ENCODE measurements around the gene RNF138. TPM values are rescaled to one million over a fixed set of nuclear protein-coding genes. Genes with fewer than 3 reads are reported as not detected.

The RNF138 gene
- total and polyA plus RNA-seq, 2 experiments from 2014 or later: 58.0 to 89.6 TPM

DNA sequence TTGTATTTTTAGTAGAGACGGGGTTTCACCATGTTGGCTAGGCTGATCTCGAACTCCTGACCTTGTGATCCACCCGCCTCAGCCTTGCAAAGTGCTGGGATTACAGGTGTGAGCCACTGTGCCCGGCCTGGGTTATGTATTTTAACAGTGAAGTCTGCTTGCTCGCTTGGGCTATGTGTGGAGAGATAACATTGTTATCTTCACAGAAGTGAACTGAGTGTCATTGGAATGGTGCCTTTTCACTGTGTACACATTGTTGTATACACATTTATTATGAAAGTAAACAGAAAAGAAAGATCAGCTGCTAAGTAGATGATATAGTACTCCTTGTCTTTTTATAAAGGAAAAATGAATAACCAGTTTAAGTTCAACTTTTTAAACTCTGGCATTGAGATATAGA is 30.4 kb downstream of the RNF138 start (continued):
- TF ChIP-seq, protein P1, sequence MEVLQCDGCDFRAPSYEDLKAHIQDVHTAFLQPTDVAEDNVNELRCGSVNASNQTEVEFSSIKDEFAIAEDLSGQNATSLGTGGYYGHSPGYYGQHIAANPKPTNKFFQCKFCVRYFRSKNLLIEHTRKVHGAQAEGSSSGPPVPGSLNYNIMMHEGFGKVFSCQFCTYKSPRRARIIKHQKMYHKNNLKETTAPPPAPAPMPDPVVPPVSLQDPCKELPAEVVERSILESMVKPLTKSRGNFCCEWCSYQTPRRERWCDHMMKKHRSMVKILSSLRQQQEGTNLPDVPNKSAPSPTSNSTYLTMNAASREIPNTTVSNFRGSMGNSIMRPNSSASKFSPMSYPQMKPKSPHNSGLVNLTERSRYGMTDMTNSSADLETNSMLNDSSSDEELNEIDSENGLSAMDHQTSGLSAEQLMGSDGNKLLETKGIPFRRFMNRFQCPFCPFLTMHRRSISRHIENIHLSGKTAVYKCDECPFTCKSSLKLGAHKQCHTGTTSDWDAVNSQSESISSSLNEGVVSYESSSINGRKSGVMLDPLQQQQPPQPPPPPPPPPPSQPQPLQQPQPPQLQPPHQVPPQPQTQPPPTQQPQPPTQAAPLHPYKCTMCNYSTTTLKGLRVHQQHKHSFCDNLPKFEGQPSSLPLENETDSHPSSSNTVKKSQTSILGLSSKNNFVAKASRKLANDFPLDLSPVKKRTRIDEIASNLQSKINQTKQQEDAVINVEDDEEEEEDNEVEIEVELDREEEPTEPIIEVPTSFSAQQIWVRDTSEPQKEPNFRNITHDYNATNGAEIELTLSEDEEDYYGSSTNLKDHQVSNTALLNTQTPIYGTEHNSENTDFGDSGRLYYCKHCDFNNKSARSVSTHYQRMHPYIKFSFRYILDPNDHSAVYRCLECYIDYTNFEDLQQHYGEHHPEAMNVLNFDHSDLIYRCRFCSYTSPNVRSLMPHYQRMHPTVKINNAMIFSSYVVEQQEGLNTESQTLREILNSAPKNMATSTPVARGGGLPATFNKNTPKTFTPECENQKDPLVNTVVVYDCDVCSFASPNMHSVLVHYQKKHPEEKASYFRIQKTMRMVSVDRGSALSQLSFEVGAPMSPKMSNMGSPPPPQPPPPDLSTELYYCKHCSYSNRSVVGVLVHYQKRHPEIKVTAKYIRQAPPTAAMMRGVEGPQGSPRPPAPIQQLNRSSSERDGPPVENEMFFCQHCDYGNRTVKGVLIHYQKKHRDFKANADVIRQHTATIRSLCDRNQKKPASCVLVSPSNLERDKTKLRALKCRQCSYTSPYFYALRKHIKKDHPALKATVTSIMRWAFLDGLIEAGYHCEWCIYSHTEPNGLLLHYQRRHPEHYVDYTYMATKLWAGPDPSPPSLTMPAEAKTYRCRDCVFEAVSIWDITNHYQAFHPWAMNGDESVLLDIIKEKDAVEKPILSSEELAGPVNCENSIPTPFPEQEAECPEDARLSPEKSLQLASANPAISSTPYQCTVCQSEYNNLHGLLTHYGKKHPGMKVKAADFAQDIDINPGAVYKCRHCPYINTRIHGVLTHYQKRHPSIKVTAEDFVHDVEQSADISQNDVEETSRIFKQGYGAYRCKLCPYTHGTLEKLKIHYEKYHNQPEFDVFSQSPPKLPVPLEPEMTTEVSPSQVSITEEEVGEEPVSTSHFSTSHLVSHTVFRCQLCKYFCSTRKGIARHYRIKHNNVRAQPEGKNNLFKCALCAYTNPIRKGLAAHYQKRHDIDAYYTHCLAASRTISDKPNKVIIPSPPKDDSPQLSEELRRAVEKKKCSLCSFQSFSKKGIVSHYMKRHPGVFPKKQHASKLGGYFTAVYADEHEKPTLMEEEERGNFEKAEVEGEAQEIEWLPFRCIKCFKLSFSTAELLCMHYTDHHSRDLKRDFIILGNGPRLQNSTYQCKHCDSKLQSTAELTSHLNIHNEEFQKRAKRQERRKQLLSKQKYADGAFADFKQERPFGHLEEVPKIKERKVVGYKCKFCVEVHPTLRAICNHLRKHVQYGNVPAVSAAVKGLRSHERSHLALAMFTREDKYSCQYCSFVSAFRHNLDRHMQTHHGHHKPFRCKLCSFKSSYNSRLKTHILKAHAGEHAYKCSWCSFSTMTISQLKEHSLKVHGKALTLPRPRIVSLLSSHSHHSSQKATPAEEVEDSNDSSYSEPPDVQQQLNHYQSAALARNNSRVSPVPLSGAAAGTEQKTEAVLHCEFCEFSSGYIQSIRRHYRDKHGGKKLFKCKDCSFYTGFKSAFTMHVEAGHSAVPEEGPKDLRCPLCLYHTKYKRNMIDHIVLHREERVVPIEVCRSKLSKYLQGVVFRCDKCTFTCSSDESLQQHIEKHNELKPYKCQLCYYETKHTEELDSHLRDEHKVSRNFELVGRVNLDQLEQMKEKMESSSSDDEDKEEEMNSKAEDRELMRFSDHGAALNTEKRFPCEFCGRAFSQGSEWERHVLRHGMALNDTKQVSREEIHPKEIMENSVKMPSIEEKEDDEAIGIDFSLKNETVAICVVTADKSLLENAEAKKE (CRISPR knock-in tag; IDR thresholded peaks at IDR 0.05): no peak
- TF ChIP-seq, protein P2, sequence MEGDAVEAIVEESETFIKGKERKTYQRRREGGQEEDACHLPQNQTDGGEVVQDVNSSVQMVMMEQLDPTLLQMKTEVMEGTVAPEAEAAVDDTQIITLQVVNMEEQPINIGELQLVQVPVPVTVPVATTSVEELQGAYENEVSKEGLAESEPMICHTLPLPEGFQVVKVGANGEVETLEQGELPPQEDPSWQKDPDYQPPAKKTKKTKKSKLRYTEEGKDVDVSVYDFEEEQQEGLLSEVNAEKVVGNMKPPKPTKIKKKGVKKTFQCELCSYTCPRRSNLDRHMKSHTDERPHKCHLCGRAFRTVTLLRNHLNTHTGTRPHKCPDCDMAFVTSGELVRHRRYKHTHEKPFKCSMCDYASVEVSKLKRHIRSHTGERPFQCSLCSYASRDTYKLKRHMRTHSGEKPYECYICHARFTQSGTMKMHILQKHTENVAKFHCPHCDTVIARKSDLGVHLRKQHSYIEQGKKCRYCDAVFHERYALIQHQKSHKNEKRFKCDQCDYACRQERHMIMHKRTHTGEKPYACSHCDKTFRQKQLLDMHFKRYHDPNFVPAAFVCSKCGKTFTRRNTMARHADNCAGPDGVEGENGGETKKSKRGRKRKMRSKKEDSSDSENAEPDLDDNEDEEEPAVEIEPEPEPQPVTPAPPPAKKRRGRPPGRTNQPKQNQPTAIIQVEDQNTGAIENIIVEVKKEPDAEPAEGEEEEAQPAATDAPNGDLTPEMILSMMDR (conservative IDR thresholded peaks at IDR 0.05; ENCODE audit: low read depth in 2 of 2): no peak
- TF ChIP-seq CREB1 (CRISPR knock-in tag; IDR thresholded peaks at IDR 0.05; ENCODE audit: low read depth) (no peak), ZNF114 (CRISPR knock-in tag; IDR thresholded peaks at IDR 0.05) (no peak)

DNA sequence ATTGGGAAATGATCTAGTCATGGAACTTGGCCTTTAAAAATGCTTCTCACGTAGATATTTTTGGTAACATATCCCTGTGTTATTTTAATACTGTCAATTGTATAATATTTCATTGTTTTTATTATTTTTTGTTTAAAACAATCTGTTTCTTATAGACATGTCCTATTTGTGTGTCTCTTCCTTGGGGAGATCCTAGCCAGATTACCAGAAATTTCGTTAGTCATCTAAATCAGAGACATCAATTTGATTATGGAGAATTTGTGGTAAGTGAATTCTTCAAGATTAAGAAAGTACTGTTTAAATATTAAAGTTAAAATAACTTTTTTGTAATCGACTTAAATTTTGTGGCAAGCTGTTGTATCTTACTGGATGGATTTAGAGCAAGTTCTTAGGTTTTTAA is 34.9 kb downstream of the RNF138 start:
- Mint-ChIP-seq H3K4me3 (no peak overlapping the region), H3K4me1 (no peaks in the 10 kb centered on the region)
- peaks cover 36% of the 10 kb centered on the region; the same call in 1 of the 2 replicates for H3K36me3 ChIP-seq (ENCODE audit: insufficient read depth)

More for the DNA sequence above, 34.9 kb downstream of the RNF138 start:
- no peaks in the 10 kb centered on the region for H3K4me1 ChIP-seq (ENCODE audit: insufficient read depth)
- no peak overlapping the region for H3K27ac Mint-ChIP-seq
- no peaks in the 10 kb centered on the region for H3K9me3 Mint-ChIP-seq
- H3K4me2 ChIP-seq: no peak overlapping the region
- no peak overlapping the region for H3K27ac ChIP-seq (ENCODE audit: low read depth)
- H3K9me2 ChIP-seq (ENCODE audit: insufficient read depth): no peaks in the 10 kb centered on the region
- H3K27me3 ChIP-seq (ENCODE audit: insufficient read depth): no peaks in the 10 kb centered on the region
- H2AFZ ChIP-seq: no peak overlapping the region
- DNase-seq (ENCODE audit: low spot score) (no peak), ATAC-seq (no peak)
- no peak overlapping the region for H3K4me3 ChIP-seq
- peaks cover 2% of the 10 kb centered on the region for H3K27me3 Mint-ChIP-seq (ENCODE audit: insufficient read depth, low read depth, poor library complexity)
- TF ChIP-seq, protein P2 (conservative IDR thresholded peaks at IDR 0.05; ENCODE audit: low read depth in 2 of 2): no peak
- H3K79me2 ChIP-seq (replicated peaks; ENCODE audit: insufficient read depth): peaks cover 10% of the 10 kb centered on the region; the same call in 1 of the 2 replicates
- H4K20me1 ChIP-seq (replicated peaks; ENCODE audit: insufficient read depth): no peaks in the 10 kb centered on the region
- peaks cover 42% of the 10 kb centered on the region for H3K36me3 Mint-ChIP-seq (ENCODE audit: low read depth)
- no peaks in the 10 kb centered on the region for H3F3A ChIP-seq (replicated peaks; ENCODE audit: low read depth)

All from GM23338 (cell line).